ENCODE data around the gene PTTG1IP. TPM values are rescaled to one million over a fixed set of nuclear protein-coding genes. Genes with fewer than 3 reads are reported as not detected.
A peak's percentile ranks its signal among the peaks of the same experiment; 100 is the strongest.

The PTTG1IP gene
- total RNA-seq, 1 experiment from 2014 or later, result 136 TPM

- BruUV-seq (replicated peaks), result TSS peak; percentile 25
- no peaks in the 10 kb centered on the region for H3K9me3 Mint-ChIP-seq (ENCODE audit: low read depth, unreplicated experiment)
- peaks cover 48% of the 10 kb centered on the region for H3K4me1 Mint-ChIP-seq (ENCODE audit: low read depth, unreplicated experiment)
- H3K36me3 Mint-ChIP-seq (ENCODE audit: insufficient read depth, unreplicated experiment), result peaks cover 43% of the 10 kb centered on the region
- H3K4me3 Mint-ChIP-seq (ENCODE audit: low read depth, unreplicated experiment), result peak overlapping the region; percentile 86
- no peaks in the 10 kb centered on the region for H3K27me3 Mint-ChIP-seq (ENCODE audit: unreplicated experiment)
- intact Hi-C loops (cut with micrococcal nuclease; ENCODE audit: unreplicated experiment), result loop anchor here (5.0 to 10.0 kb wide), 2 partner anchors 56 to 66 kb away; partner anchors contain the start of gene UBE2G2
- CTCF ChIA-PET, result no interaction called here
- DNase-seq, result no peak
- peak overlapping the region; percentile 83 for H3K27ac Mint-ChIP-seq (ENCODE audit: unreplicated experiment)
- TF ChIP-seq CTCF (IDR thresholded peaks at IDR 0.05; ENCODE audit: unreplicated experiment), result no peak
Measured at GRCh38 chr21:44870748-44871495, 2.6 kb downstream of the PTTG1IP start.

- no TSS peak for BruUV-seq (replicated peaks)
- intact Hi-C loops (cut with micrococcal nuclease; ENCODE audit: unreplicated experiment), result loop anchor here (5.0 to 10.0 kb wide), 2 partner anchors 57 to 65 kb away; partner anchors contain the start of gene UBE2G2
- DNase-seq, result peak; percentile 77
Measured at GRCh38 chr21:44869781-44870747, 3.4 kb downstream of the PTTG1IP start.

GRCh38 chr21:44868707-44869106 is 4.8 kb downstream of the PTTG1IP start:
- Mint-ChIP-seq H3K4me3 (ENCODE audit: low read depth, unreplicated experiment) (no peak overlapping the region), H3K9me3 (ENCODE audit: low read depth, unreplicated experiment) (no peaks in the 10 kb centered on the region), H3K27ac (ENCODE audit: unreplicated experiment) (no peak overlapping the region), H3K27me3 (ENCODE audit: unreplicated experiment) (no peaks in the 10 kb centered on the region), H3K36me3 (ENCODE audit: insufficient read depth, unreplicated experiment) (peaks cover 30% of the 10 kb centered on the region), H3K4me1 (ENCODE audit: low read depth, unreplicated experiment) (peaks cover 51% of the 10 kb centered on the region)
- BruUV-seq (replicated peaks), result no TSS peak
- TF ChIP-seq CTCF (IDR thresholded peaks at IDR 0.05; ENCODE audit: unreplicated experiment), result no peak
- no peak for DNase-seq
- intact Hi-C loops (cut with micrococcal nuclease; ENCODE audit: unreplicated experiment), result no loop called here
- CTCF ChIA-PET, result no interaction called here

More at GRCh38 chr21:44869781-44870747, 3.4 kb downstream of the PTTG1IP start:
- Mint-ChIP-seq H3K27ac (ENCODE audit: unreplicated experiment) (peak overlapping the region; percentile 83), H3K9me3 (ENCODE audit: low read depth, unreplicated experiment) (no peaks in the 10 kb centered on the region), H3K27me3 (ENCODE audit: unreplicated experiment) (no peaks in the 10 kb centered on the region), H3K4me3 (ENCODE audit: low read depth, unreplicated experiment) (peak overlapping the region; percentile 86), H3K36me3 (ENCODE audit: insufficient read depth, unreplicated experiment) (peaks cover 43% of the 10 kb centered on the region), H3K4me1 (ENCODE audit: low read depth, unreplicated experiment) (peaks cover 51% of the 10 kb centered on the region)
- TF ChIP-seq CTCF (IDR thresholded peaks at IDR 0.05; ENCODE audit: unreplicated experiment), result no peak
- CTCF ChIA-PET, result interaction anchor here (0.6 kb wide), 1 partner anchor 69 kb away, joined by 3 read pairs; the partner anchor contains the start of gene UBE2G2

- CTCF ChIA-PET, result no interaction called here
- Mint-ChIP-seq H3K27ac (ENCODE audit: unreplicated experiment) (no peak overlapping the region), H3K4me1 (ENCODE audit: low read depth, unreplicated experiment) (peaks cover 51% of the 10 kb centered on the region), H3K4me3 (ENCODE audit: low read depth, unreplicated experiment) (no peak overlapping the region), H3K9me3 (ENCODE audit: low read depth, unreplicated experiment) (no peaks in the 10 kb centered on the region), H3K27me3 (ENCODE audit: unreplicated experiment) (no peaks in the 10 kb centered on the region), H3K36me3 (ENCODE audit: insufficient read depth, unreplicated experiment) (peaks cover 30% of the 10 kb centered on the region)
- TF ChIP-seq CTCF (IDR thresholded peaks at IDR 0.05; ENCODE audit: unreplicated experiment), result no peak
- BruUV-seq (replicated peaks), result no TSS peak
- no peak for DNase-seq
- intact Hi-C loops (cut with micrococcal nuclease; ENCODE audit: unreplicated experiment), result no loop called here
Measured at GRCh38 chr21:44867999-44868700, 5.3 kb downstream of the PTTG1IP start.
